Gastroesophageal sphincter (tissue), 3 donors: Measurements from ENCODE around the gene CTNNA3.

Experiments used
- CTCF ChIP-seq, 4 experiments: fragments of 200-600 bp in 2 of 4; fragments of 450-650 bp in 2 of 4; sonication (generic) in 1 of 4; IDR thresholded peaks; one replicate each; pipeline ENCODE4 v1.5.1; 2017 to 2019; ENCODE audit warnings: antibody characterized with exemption in 4 of 4, mild to moderate bottlenecking in 2 of 4, moderate library complexity in 2 of 4
- POLR2AphosphoS5 ChIP-seq: sonication (generic); formaldehyde crosslinking; IDR thresholded peaks from one replicate; pipeline ENCODE4 v1.6.1; 2017; ENCODE audit warnings: antibody characterized with exemption

GRCh38 chr10:66990143-66990830 lies 705.7 kb downstream of the CTNNA3 start:
- TF ChIP-seq POLR2AphosphoS5 (no peak), CTCF (IDR thresholded peaks at IDR 0.05) (no peak)
